Mucosa of rectum (tissue), 2 donors: ENCODE results near the gene ST7.
"Not testable (repeated sequence)": the region's sequence is repeated elsewhere in the genome, so short reads cannot be mapped to it uniquely, and the experiment has no call there.

Experiments used
- H3K27ac ChIP-seq, 2 donors: one replicate each; pipeline ENCODE4 v1.7.0; 2013; ENCODE audit warnings: inconsistent platforms in 2 of 2, low read depth in 2 of 2, low read length in 2 of 2
- H3K27me3 ChIP-seq, 2 donors: one replicate each; pipeline ENCODE4 v1.7.0; 2013; ENCODE audit warnings: low read length in 2 of 2; ENCODE audit not compliant: control insufficient read depth in 2 of 2, insufficient read depth in 2 of 2
- H3K36me3 ChIP-seq, 2 donors: one replicate each; pipeline ENCODE4 v1.7.0; 2013; ENCODE audit warnings: low read length in 2 of 2; ENCODE audit not compliant: control insufficient read depth in 2 of 2, insufficient read depth in 2 of 2
- H3K4me1 ChIP-seq, 2 donors: one replicate each; pipeline ENCODE4 v1.7.0; 2013; ENCODE audit warnings: low read length in 2 of 2, mild to moderate bottlenecking in 1 of 2; ENCODE audit not compliant: control insufficient read depth in 2 of 2, insufficient read depth in 2 of 2
- H3K4me3 ChIP-seq, 2 donors: one replicate each; pipeline ENCODE4 v1.7.0; 2013; ENCODE audit warnings: low read length in 2 of 2
- H3K9ac ChIP-seq, 2 donors: one replicate each; pipeline ENCODE4 v1.7.0; 2013; ENCODE audit warnings: low read length in 2 of 2, low read depth in 1 of 2, mild to moderate bottlenecking in 1 of 2
- H3K9me3 ChIP-seq, 2 donors: one replicate each; pipeline ENCODE4 v1.7.0; 2013; ENCODE audit warnings: low read length in 2 of 2; ENCODE audit not compliant: control insufficient read depth in 2 of 2
- donor health status: healthy.
- donor health status: Normal muscosa, but diverticular disease.

The ST7 gene

DNA sequence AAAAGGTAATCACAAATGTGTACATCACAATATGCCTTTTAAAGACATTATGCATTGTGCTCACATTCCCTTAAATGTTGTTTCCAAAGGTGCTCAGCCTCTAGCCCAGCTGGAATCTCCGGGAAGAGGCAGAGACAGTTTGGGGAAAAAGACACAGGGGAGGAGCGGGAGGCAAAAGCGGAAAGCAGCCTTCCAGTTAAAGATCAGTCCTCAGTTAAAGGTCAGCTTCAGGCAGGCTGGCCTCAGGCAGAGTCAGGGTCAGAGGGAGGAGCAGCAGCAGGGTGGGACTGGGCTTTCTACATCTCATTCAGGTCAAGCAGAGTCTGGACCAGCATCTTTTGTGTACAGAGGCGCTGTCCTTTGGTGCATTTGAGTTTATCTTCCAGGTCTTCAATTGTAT, 18.6 kb downstream of the ST7 start:
- Histone ChIP-seq H3K4me1 (peaks cover 0 to 2% of the 10 kb centered on the region in 2 donors), H3K36me3 (no peaks in the 10 kb centered on the region), H3K9me3 (no peaks in the 10 kb centered on the region), H3K27ac (no peak overlapping the region), H3K27me3 (no peaks in the 10 kb centered on the region), H3K4me3 (no peak overlapping the region), H3K9ac (no peak overlapping the region)

DNA sequence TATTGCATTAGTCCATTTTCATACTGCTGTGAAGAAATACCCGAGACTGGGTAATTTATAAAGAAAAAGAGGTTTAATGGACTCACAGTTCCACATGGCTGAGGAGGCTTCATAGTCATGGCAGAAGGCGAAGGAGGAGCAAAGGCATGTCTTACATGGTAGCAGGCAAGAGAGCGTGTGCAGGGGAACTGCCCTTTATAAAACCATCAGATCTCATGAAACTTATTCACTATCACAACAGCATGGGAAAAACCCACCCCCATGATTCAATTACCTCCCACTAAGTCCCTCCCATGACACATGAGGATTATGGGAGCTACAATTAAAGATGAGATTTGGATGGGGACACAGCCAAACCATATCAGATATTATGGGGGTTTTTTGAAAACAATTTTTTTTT, 21.7 kb downstream of the ST7 start:
- H3K9me3 ChIP-seq, H3K27me3 ChIP-seq, H3K36me3 ChIP-seq, H3K4me3 ChIP-seq, H3K27ac ChIP-seq, H3K9ac ChIP-seq, H3K4me1 ChIP-seq: not testable (repeated sequence)

- H3K4me3 ChIP-seq = no peak overlapping the region
- H3K36me3 ChIP-seq = no peaks in the 10 kb centered on the region
- no peaks in the 10 kb centered on the region for H3K27me3 ChIP-seq
- no peak overlapping the region for H3K9ac ChIP-seq
- H3K9me3 ChIP-seq = no peaks in the 10 kb centered on the region
- H3K4me1 ChIP-seq = no peaks in the 10 kb centered on the region
- no peak overlapping the region for H3K27ac ChIP-seq
Measured at GRCh38 chr7:116977172-116977571, 23.9 kb downstream of the ST7 start.

DNA sequence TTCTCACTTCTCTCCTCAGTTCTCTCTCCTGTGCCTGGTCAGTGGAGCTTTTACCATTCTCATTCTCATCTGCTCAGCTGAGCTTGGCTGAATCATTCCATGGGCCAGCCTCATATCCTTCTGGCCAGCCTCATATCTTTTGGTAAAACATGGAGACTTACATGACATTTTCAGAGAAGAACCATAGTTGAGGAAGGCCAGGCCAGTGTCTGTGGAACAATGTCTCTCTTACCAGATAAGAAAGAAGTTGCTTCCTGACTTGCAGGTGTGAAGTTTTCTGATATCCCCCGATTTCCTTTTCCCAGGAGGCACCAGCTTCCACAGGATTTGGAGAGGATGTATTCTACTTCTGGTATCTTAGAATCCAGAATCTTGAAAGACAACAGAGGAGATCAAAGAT, 24.7 kb downstream of the ST7 start:
- Histone ChIP-seq H3K9me3 (no peaks in the 10 kb centered on the region), H3K4me3 (no peak overlapping the region), H3K27me3 (no peaks in the 10 kb centered on the region), H3K27ac (no peak overlapping the region), H3K36me3 (no peaks in the 10 kb centered on the region), H3K4me1 (no peaks in the 10 kb centered on the region), H3K9ac (no peak overlapping the region)

GRCh38 chr7:116979430-116979829, 26.1 kb downstream of the ST7 start:
- Histone ChIP-seq H3K27ac (no peak overlapping the region), H3K27me3 (no peaks in the 10 kb centered on the region), H3K36me3 (no peaks in the 10 kb centered on the region), H3K9me3 (no peaks in the 10 kb centered on the region), H3K4me1 (no peaks in the 10 kb centered on the region), H3K9ac (no peak overlapping the region), H3K4me3 (no peak overlapping the region)

DNA sequence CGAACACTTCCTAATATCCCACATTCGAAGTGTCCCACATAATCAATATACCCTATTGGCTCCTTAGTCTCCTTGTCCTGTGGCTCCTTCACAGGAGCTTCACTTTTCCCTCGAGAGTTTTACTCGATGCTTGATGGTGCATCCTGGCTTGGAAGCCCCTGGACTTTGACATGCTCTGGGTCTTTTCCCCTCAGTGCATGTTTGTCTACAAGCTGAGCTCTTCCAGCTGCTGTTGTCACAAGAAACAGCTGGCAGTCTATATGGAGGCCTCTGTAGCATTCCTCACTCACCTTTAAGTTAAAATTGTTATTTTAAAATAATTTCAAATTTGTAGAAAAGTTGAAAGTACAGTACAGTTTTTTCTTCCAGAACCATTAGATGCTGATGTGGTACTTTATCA, 27.1 kb downstream of the ST7 start:
- H3K27ac ChIP-seq = no peak overlapping the region
- no peak overlapping the region for H3K4me3 ChIP-seq
- H3K4me1 ChIP-seq = no peaks in the 10 kb centered on the region
- H3K9ac ChIP-seq = no peak overlapping the region
- H3K36me3 ChIP-seq = no peaks in the 10 kb centered on the region
- no peaks in the 10 kb centered on the region for H3K27me3 ChIP-seq
- no peaks in the 10 kb centered on the region for H3K9me3 ChIP-seq

DNA sequence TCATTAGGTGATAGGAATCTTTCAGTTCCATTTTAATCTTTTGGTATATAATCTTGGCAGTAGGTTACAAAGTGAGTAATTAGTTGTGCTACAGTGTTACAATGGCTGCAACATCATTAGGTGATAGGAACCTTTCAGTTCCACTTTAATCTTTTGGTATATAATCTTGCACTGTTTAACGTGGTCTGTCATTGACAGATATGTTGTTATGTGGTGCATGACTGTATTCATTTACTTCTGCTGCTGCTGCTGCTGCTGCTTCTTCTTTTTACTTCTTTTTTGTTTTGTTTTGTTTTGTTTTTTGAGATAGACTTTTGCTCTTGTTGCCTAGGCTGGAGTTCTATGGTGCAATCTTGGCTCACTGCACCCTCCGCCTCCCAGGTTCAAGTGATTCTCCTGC, 28.6 kb downstream of the ST7 start:
- Histone ChIP-seq H3K36me3 (no peaks in the 10 kb centered on the region), H3K4me1 (no peaks in the 10 kb centered on the region), H3K9me3 (no peaks in the 10 kb centered on the region), H3K9ac (no peak overlapping the region), H3K4me3 (no peak overlapping the region), H3K27me3 (no peaks in the 10 kb centered on the region), H3K27ac (no peak overlapping the region)

GRCh38 chr7:116984511-116984910, 31.2 kb downstream of the ST7 start:
- H3K27ac ChIP-seq = no peak overlapping the region
- H3K4me1 ChIP-seq = no peaks in the 10 kb centered on the region
- H3K4me3 ChIP-seq = no peak overlapping the region
- no peak overlapping the region for H3K9ac ChIP-seq
- no peaks in the 10 kb centered on the region for H3K36me3 ChIP-seq
- H3K27me3 ChIP-seq = no peaks in the 10 kb centered on the region
- no peaks in the 10 kb centered on the region for H3K9me3 ChIP-seq

- Histone ChIP-seq H3K9ac (no peak overlapping the region), H3K4me1 (no peaks in the 10 kb centered on the region), H3K27me3 (no peaks in the 10 kb centered on the region), H3K36me3 (no peaks in the 10 kb centered on the region), H3K27ac (no peak overlapping the region), H3K4me3 (no peak overlapping the region), H3K9me3 (no peaks in the 10 kb centered on the region)
Measured at GRCh38 chr7:116984917-116985316, 31.6 kb downstream of the ST7 start.

DNA sequence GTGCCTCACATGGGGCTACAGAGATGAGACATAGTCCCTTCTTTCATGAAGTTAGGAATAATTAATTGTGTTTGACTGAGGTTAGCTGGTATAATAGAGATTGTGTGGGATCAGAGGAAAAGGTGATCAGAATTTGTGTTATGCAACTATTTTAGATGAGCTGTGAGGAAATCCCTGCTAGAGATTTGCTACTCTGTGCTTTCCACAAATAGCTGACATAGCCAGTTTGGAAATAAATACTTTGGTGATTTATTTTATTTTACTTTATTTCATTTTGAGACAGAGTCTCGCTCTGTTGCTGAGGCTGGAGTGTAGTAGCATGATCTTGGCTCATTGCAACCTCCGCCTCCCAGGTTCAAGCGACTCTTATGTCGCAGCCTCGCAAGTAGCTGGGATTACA, 32.3 kb downstream of the ST7 start:
- no peak overlapping the region for H3K27ac ChIP-seq
- no peak overlapping the region for H3K4me3 ChIP-seq
- H3K4me1 ChIP-seq = no peaks in the 10 kb centered on the region
- H3K9me3 ChIP-seq = no peaks in the 10 kb centered on the region
- H3K9ac ChIP-seq = no peak overlapping the region
- H3K36me3 ChIP-seq = no peaks in the 10 kb centered on the region
- H3K27me3 ChIP-seq = no peaks in the 10 kb centered on the region
